ENCODE results near the gene SNRK.

- TF ChIP-seq CTCF (IDR thresholded peaks at IDR 0.05; ENCODE audit: insufficient read depth, low read length, poor library complexity, severe bottlenecking) (no peak), EZH2phosphoT487 (conservative IDR thresholded peaks at IDR 0.05; ENCODE audit: low read length) (no peak)
Measured at GRCh38 chr3:43353923-43354670, 67.8 kb downstream of the SNRK start.
